Colonic mucosa (tissue), 4 donors: ENCODE data around the gene GJA5. TPM values are rescaled to one million over a fixed set of nuclear protein-coding genes. Genes with fewer than 3 reads are reported as not detected.

ENCODE experiments used
- DNase-seq: peaks from one replicate; pipeline ENCODE4 v3.0.0-alpha.2; 2020
- H3K27ac ChIP-seq: fragments of 200-600 bp; one replicate; pipeline ENCODE4 v1.8.0; 2021
- H3K27me3 ChIP-seq: fragments of 200-600 bp; one replicate; pipeline ENCODE4 v1.8.0; 2021
- H3K36me3 ChIP-seq: fragments of 200-600 bp; one replicate; pipeline ENCODE4 v1.8.0; 2021
- H3K4me1 ChIP-seq: fragments of 200-600 bp; one replicate; pipeline ENCODE4 v1.8.0; 2021; ENCODE audit warnings: mild to moderate bottlenecking
- H3K4me3 ChIP-seq: fragments of 200-600 bp; one replicate; pipeline ENCODE4 v1.8.0; 2021
- H3K9ac ChIP-seq, 2 donors: one replicate each; pipeline ENCODE4 v1.7.0; 2013; ENCODE audit warnings: control low read depth in 2 of 2, low read depth in 2 of 2, low read length in 2 of 2
- H3K9me3 ChIP-seq: fragments of 200-600 bp; one replicate; pipeline ENCODE4 v1.8.0; 2021
- intact Hi-C: fragments of 100-400 bp; cut with DNase I; formaldehyde crosslinking; loops from one replicate; pipeline ENCODE4 v1.14.1; 2022
- total RNA-seq, 2 donors: library from RNA; stranded (reverse); fragmentation: NEBNext Ultra II Directional in 1 of 2; extraction: Animal tissue kit (Norgen Biotek cat#: 25700) in 1 of 2; gene quantifications; one replicate each; pipeline ENCODE4 v1.2.1, GENCODE V29; 2021
- TF ChIP-seq, protein P1 (sequence below): fragments of 200-600 bp; IDR thresholded peaks from one replicate; pipeline ENCODE4 v1.8.0; 2022; ENCODE audit warnings: antibody characterized with exemption, mild to moderate bottlenecking
- donor health status: healthy.
- donor health status: DM: no; HTN: no; CAD: no.
- donor health status: DM: no; HTN: no; CAD: no.

GJA5 gene
- total RNA-seq, 2 donors from 2014 or later: 1.1 to 4.8 TPM

DNA sequence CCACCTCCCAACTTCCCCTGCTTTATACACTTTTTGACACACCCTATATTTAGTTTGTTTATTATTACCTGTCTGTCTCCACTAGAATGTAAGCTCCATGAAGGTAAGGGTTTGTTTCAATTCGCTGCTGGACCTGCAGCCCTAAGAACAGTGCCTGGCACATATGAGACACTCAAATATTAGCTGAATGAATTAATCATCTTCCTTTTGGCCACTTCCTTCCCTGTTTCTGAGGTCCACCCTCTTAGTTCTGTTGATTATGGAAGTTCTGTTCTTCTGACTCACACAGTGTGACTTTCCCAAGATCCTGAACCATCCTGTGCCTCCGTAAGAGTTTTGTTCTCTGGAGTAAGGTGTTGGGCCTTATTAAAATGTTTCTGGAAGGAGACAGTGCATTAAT lies 40.4 kb upstream of the GJA5 start:
- no peak overlapping the region for H3K27ac ChIP-seq
- intact Hi-C loops: no loop called here

DNA sequence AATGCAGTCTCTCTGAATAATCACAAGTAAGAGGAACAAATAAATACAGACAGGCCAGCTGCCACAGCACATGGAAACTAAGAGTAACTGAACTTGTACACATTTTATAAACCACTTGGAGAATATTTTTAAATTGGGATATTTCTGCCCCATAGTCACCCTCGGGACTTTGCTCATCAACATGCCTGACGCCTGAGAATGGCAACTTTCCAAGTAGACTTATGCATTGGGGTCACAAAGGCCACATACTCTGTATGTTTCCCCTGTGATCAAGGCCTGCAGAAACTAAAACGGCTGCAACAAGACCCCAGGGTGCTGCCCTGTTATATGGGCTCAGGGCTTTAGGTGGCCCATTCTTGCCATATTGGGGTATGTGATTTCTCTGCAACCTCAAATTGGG lies 38.3 kb upstream of the GJA5 start:
- TF ChIP-seq, protein P1, sequence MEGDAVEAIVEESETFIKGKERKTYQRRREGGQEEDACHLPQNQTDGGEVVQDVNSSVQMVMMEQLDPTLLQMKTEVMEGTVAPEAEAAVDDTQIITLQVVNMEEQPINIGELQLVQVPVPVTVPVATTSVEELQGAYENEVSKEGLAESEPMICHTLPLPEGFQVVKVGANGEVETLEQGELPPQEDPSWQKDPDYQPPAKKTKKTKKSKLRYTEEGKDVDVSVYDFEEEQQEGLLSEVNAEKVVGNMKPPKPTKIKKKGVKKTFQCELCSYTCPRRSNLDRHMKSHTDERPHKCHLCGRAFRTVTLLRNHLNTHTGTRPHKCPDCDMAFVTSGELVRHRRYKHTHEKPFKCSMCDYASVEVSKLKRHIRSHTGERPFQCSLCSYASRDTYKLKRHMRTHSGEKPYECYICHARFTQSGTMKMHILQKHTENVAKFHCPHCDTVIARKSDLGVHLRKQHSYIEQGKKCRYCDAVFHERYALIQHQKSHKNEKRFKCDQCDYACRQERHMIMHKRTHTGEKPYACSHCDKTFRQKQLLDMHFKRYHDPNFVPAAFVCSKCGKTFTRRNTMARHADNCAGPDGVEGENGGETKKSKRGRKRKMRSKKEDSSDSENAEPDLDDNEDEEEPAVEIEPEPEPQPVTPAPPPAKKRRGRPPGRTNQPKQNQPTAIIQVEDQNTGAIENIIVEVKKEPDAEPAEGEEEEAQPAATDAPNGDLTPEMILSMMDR: no peak
- Histone ChIP-seq H3K4me1 (no peaks in the 10 kb centered on the region), H3K4me3 (no peak overlapping the region), H3K36me3 (no peaks in the 10 kb centered on the region), H3K27ac (no peak overlapping the region), H3K9me3 (no peaks in the 10 kb centered on the region), H3K9ac (no peak overlapping the region), H3K27me3 (no peaks in the 10 kb centered on the region)
- intact Hi-C loops: no loop called here
- DNase-seq: no peak

More for the DNA sequence above, 40.4 kb upstream of the GJA5 start:
- no peaks in the 10 kb centered on the region for H3K4me1 ChIP-seq
- TF ChIP-seq, protein P1: no peak
- H3K9me3 ChIP-seq: no peaks in the 10 kb centered on the region
- no peak for DNase-seq
- no peaks in the 10 kb centered on the region for H3K27me3 ChIP-seq
- H3K36me3 ChIP-seq: no peaks in the 10 kb centered on the region
- no peak overlapping the region for H3K4me3 ChIP-seq
- no peak overlapping the region for H3K9ac ChIP-seq

- Histone ChIP-seq H3K4me1 (no peaks in the 10 kb centered on the region), H3K27ac (no peak overlapping the region), H3K36me3 (no peaks in the 10 kb centered on the region), H3K27me3 (no peaks in the 10 kb centered on the region), H3K9me3 (no peaks in the 10 kb centered on the region), H3K4me3 (no peak overlapping the region), H3K9ac (no peak overlapping the region)
- DNase-seq: no peak
- TF ChIP-seq, protein P1: no peak
- intact Hi-C loops: no loop called here
Observed at GRCh38 chr1:147794570-147794969, 34.2 kb upstream of the GJA5 start.

DNA sequence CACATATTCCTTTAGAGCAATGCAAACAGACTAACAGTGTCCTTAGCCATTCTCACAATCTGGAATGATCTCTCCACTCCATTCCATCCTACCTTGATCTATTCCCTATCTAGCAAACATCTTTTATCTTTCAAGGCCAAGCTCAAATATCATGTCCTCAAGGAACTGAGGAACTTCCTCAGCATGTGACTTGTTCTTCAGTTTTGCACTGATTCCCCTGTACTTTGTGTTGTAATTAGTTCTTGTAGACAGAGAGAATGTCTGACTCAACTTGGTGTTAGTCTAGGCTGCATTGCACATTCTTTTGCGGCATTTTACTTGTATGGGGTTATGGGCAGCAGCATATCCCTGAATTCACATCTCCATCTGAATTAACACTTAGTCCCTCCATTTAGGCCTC lies 31.5 kb upstream of the GJA5 start:
- intact Hi-C loops: no loop called here
- no peak overlapping the region for H3K4me3 ChIP-seq
- H3K36me3 ChIP-seq: no peaks in the 10 kb centered on the region
- no peaks in the 10 kb centered on the region for H3K27me3 ChIP-seq
- H3K4me1 ChIP-seq: no peaks in the 10 kb centered on the region
- TF ChIP-seq, protein P1: no peak
- no peaks in the 10 kb centered on the region for H3K9me3 ChIP-seq
- H3K9ac ChIP-seq: no peak overlapping the region
- H3K27ac ChIP-seq: no peak overlapping the region
- DNase-seq: no peak

DNA sequence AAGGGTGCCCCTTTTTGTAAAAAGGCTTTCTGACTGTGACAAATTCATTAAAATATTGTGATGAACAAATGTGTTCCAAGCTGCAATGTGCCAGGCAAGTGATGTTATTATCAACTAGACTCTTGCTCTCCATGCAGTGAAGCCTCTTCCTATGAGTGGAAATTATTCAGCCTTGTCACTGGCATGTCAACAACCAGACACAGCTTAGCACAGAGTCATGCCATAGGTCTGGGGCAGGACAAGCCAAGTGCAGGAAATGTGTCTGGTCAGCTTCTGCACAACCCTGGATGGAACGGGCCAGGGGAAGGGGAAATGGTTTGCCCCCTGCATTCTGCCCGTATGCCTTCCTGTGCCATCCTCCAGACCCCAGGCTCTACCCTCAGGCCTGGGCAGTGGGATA lies 27.4 kb upstream of the GJA5 start:
- Histone ChIP-seq H3K27me3 (no peaks in the 10 kb centered on the region), H3K4me3 (no peak overlapping the region), H3K4me1 (no peaks in the 10 kb centered on the region), H3K27ac (no peak overlapping the region), H3K9ac (no peak overlapping the region), H3K36me3 (no peaks in the 10 kb centered on the region), H3K9me3 (no peaks in the 10 kb centered on the region)
- TF ChIP-seq, protein P1: no peak
- no peak for DNase-seq
- intact Hi-C loops: no loop called here

DNA sequence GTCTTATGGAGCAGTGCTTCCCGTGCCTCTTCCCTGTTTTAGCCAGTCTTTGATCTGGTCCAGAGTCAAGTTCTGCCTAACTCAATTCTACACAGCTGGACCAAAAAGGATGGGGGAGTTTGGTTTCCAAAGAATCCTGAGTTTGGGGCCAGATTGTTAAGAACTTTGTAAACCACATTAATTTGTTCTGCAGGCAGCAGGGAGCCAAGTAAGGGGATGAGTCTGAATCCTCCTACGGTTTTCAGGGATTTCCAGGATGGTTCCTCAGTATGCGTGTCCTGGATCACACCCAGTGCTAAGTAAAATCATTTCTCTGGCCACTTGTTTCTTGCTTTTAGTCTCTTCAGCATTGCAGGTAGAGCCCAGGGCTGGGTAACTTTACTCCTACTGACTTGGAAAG lies 26.1 kb upstream of the GJA5 start:
- H3K4me3 ChIP-seq: no peak overlapping the region
- TF ChIP-seq, protein P1: no peak
- H3K9ac ChIP-seq: no peak overlapping the region
- H3K4me1 ChIP-seq: no peaks in the 10 kb centered on the region
- intact Hi-C loops: no loop called here
- H3K36me3 ChIP-seq: no peaks in the 10 kb centered on the region
- no peaks in the 10 kb centered on the region for H3K9me3 ChIP-seq
- no peaks in the 10 kb centered on the region for H3K27me3 ChIP-seq
- H3K27ac ChIP-seq: no peak overlapping the region
- no peak for DNase-seq
